Measurements from ENCODE around the gene BCAS3. TPM values are rescaled to one million over a fixed set of nuclear protein-coding genes. Genes with fewer than 3 reads are reported as not detected.

The BCAS3 gene
- total RNA-seq, 2 experiments from 2014 or later = 13.4 to 14.5 TPM

GRCh38 chr17:61410141-61411010 lies 732.7 kb downstream of the BCAS3 start:
- H3K79me2 ChIP-seq (ENCODE audit: insufficient read depth, low read depth, low read length) = no peaks in the 10 kb centered on the region
- H3K9me2 ChIP-seq (ENCODE audit: insufficient read depth, low read length) = no peaks in the 10 kb centered on the region
- H3K36me3 ChIP-seq (ENCODE audit: insufficient read depth, low read length) = no peaks in the 10 kb centered on the region
- peak overlapping the region; percentile 73 for H3K4me2 ChIP-seq (ENCODE audit: low read length)
- peaks cover 16% of the 10 kb centered on the region for H3K4me1 ChIP-seq (ENCODE audit: insufficient read depth, low read length, poor library complexity, severe bottlenecking)
- H2AFZ ChIP-seq (ENCODE audit: low read length) = 0 out of 2 replicates have a peak overlapping the region, but pooled peaks have one; percentile 20
- H3K9me3 ChIP-seq (ENCODE audit: low read length) = no peaks in the 10 kb centered on the region
- H4K20me1 ChIP-seq (ENCODE audit: insufficient read depth, low read length) = no peaks in the 10 kb centered on the region
- TF ChIP-seq EZH2phosphoT487 (IDR thresholded peaks at IDR 0.05; ENCODE audit: borderline replicate concordance, low read depth, low read length) = no peak
- TF ChIP-seq, protein P1, sequence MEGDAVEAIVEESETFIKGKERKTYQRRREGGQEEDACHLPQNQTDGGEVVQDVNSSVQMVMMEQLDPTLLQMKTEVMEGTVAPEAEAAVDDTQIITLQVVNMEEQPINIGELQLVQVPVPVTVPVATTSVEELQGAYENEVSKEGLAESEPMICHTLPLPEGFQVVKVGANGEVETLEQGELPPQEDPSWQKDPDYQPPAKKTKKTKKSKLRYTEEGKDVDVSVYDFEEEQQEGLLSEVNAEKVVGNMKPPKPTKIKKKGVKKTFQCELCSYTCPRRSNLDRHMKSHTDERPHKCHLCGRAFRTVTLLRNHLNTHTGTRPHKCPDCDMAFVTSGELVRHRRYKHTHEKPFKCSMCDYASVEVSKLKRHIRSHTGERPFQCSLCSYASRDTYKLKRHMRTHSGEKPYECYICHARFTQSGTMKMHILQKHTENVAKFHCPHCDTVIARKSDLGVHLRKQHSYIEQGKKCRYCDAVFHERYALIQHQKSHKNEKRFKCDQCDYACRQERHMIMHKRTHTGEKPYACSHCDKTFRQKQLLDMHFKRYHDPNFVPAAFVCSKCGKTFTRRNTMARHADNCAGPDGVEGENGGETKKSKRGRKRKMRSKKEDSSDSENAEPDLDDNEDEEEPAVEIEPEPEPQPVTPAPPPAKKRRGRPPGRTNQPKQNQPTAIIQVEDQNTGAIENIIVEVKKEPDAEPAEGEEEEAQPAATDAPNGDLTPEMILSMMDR (conservative IDR thresholded peaks at IDR 0.05; ENCODE audit: low read length) = peak; percentile 75
- no peak overlapping the region for H3K27ac ChIP-seq (ENCODE audit: low read depth, low read length, poor library complexity, severe bottlenecking)
- H3K4me3 ChIP-seq (ENCODE audit: low read depth, low read length, poor library complexity, severe bottlenecking) = peak overlapping the region; percentile 62
- intact Hi-C loops (cut with micrococcal nuclease; ENCODE audit: unreplicated experiment) = loop anchor here (5.0 kb wide), 1 partner anchor 657 kb away; the partner anchor contains the start of gene MED13
- ChIA-PET CTCF (ENCODE audit: unreplicated experiment) (no interaction called here), POLR2A (no interaction called here)
- DNase-seq (ENCODE audit: low spot score) = peak; percentile 76
- no TSS peak for BruUV-seq (replicated peaks)

DNA sequence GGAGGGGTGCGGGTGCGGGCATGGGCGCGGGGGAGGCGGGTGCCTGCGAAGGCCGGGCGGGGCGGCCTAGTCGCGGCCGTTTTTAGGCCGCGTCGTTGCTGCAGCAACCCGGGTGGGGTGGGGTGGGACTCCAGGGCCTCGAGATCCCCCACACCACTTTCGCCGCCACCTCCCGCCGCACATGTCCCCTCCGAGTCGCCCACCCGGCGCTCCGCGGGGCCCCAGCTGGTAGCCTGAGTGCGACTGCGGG lies 733.3 kb downstream of the BCAS3 start:
- H4K20me1 ChIP-seq (ENCODE audit: insufficient read depth, low read length) = no peaks in the 10 kb centered on the region
- peak overlapping the region; percentile 73 for H3K4me2 ChIP-seq (ENCODE audit: low read length)
- H3K4me3 ChIP-seq (ENCODE audit: low read depth, low read length, poor library complexity, severe bottlenecking) = peak overlapping the region; percentile 62
- H3K9me3 ChIP-seq (ENCODE audit: low read length) = no peaks in the 10 kb centered on the region
- no peak for TF ChIP-seq EZH2phosphoT487 (IDR thresholded peaks at IDR 0.05; ENCODE audit: borderline replicate concordance, low read depth, low read length)
- TF ChIP-seq, protein P1 (conservative IDR thresholded peaks at IDR 0.05; ENCODE audit: low read length) = no peak; the same call in 1 of the 2 replicates
- intact Hi-C loops (cut with micrococcal nuclease; ENCODE audit: unreplicated experiment) = loop anchor here (5.0 kb wide), 1 partner anchor 656 kb away; the partner anchor contains the start of gene MED13
- CTCF ChIA-PET (ENCODE audit: unreplicated experiment) = no interaction called here
- H3K9me2 ChIP-seq (ENCODE audit: insufficient read depth, low read length) = no peaks in the 10 kb centered on the region
- no peaks in the 10 kb centered on the region for H3K36me3 ChIP-seq (ENCODE audit: insufficient read depth, low read length)
- H3K27ac ChIP-seq (ENCODE audit: low read depth, low read length, poor library complexity, severe bottlenecking) = no peak overlapping the region
- POLR2A ChIA-PET = no interaction called here
- no TSS peak for BruUV-seq (replicated peaks)
- H2AFZ ChIP-seq (ENCODE audit: low read length) = peak overlapping the region; percentile 82
- no peaks in the 10 kb centered on the region for H3K79me2 ChIP-seq (ENCODE audit: insufficient read depth, low read depth, low read length)
- no peak for DNase-seq (ENCODE audit: low spot score)
- peaks cover 16% of the 10 kb centered on the region for H3K4me1 ChIP-seq (ENCODE audit: insufficient read depth, low read length, poor library complexity, severe bottlenecking)
